Measurements from ENCODE around the gene FAM13A.
"Not testable (repeated sequence)": the region's sequence is repeated elsewhere in the genome, so short reads cannot be mapped to it uniquely, and the experiment has no call there.

Gene FAM13A

GRCh38 chr4:89039730-89040338 is 17.2 kb downstream of the FAM13A start:
- DNase-seq: no peak

GRCh38 chr4:89036535-89036934 is 20.4 kb downstream of the FAM13A start:
- no peak for DNase-seq

- no peak for DNase-seq
Measured at GRCh38 chr4:89031272-89031671, 25.7 kb downstream of the FAM13A start.

- no peak for DNase-seq
Measured at GRCh38 chr4:89029591-89029990, 27.4 kb downstream of the FAM13A start.

GRCh38 chr4:89026542-89026941 is 30.4 kb downstream of the FAM13A start:
- no peak for DNase-seq

GRCh38 chr4:89024051-89024675 is 32.8 kb downstream of the FAM13A start:
- peak in 1 of 2 experiments; percentile 61 for DNase-seq

GRCh38 chr4:89023140-89023539 is 33.8 kb downstream of the FAM13A start:
- DNase-seq: no peak

- no peak for DNase-seq
Measured at GRCh38 chr4:89022426-89023128, 34.4 kb downstream of the FAM13A start.

- DNase-seq: no peak
Measured at GRCh38 chr4:89021684-89022083, 35.3 kb downstream of the FAM13A start.

GRCh38 chr4:89021062-89021461 is 35.9 kb downstream of the FAM13A start:
- DNase-seq: no peak

- DNase-seq: not testable (repeated sequence)
Measured at GRCh38 chr4:89014897-89015296, 42.1 kb downstream of the FAM13A start.

GRCh38 chr4:89009761-89010369 is 47.1 kb downstream of the FAM13A start:
- no peak for DNase-seq

GRCh38 chr4:89009115-89009514 is 47.9 kb downstream of the FAM13A start:
- no peak for DNase-seq

- DNase-seq: no peak
Measured at GRCh38 chr4:89008166-89008565, 48.8 kb downstream of the FAM13A start.

GRCh38 chr4:89007338-89007939 is 49.5 kb downstream of the FAM13A start:
- DNase-seq: no peak

- no peak for DNase-seq
Measured at GRCh38 chr4:89006307-89006706, 50.7 kb downstream of the FAM13A start.

- not testable (repeated sequence) for DNase-seq
Measured at GRCh38 chr4:89005066-89005465, 51.9 kb downstream of the FAM13A start.

- DNase-seq: no peak
Measured at GRCh38 chr4:89001647-89002445, 55.1 kb downstream of the FAM13A start.

- DNase-seq: no peak
Measured at GRCh38 chr4:89000844-89001360, 56.1 kb downstream of the FAM13A start.

GRCh38 chr4:89000382-89000781 is 56.6 kb downstream of the FAM13A start:
- no peak for DNase-seq

- no peak for DNase-seq
Measured at GRCh38 chr4:88999392-88999930, 57.5 kb downstream of the FAM13A start.

- DNase-seq: no peak
Measured at GRCh38 chr4:88998891-88999290, 58.1 kb downstream of the FAM13A start.
